GM12865 (cell line): ENCODE measurements around the gene CREB3L2.
"Not testable (repeated sequence)": the region's sequence is repeated elsewhere in the genome, so short reads cannot be mapped to it uniquely, and the experiment has no call there.

ENCODE experiments used
- DNase-seq: peaks from one replicate; pipeline ENCODE4 v3.0.0; 2010; ENCODE audit warnings: low read depth
- H3K4me3 ChIP-seq: 2 replicates; pipeline ENCODE4 v1.5.1; 2011; ENCODE audit warnings: mild to moderate bottlenecking, low read depth, low read length, control low read depth
- CTCF ChIP-seq: IDR thresholded peaks from 2 replicates; pipeline ENCODE4 v1.5.1; 2011; ENCODE audit warnings: low read length, control low read depth, low read depth, inconsistent platforms; ENCODE audit not compliant: insufficient read depth; ENCODE audit errors: missing control alignments

Gene CREB3L2

GRCh38 chr7:137909042-137909441 is 92.8 kb downstream of the CREB3L2 start:
- TF ChIP-seq CTCF: no peak
- no peak overlapping the region for H3K4me3 ChIP-seq
- no peak for DNase-seq

- H3K4me3 ChIP-seq: no peak overlapping the region
- no peak for TF ChIP-seq CTCF
- DNase-seq: no peak
These were observed 93.8 kb downstream of the CREB3L2 start for GRCh38 chr7:137908106-137908505.

DNA sequence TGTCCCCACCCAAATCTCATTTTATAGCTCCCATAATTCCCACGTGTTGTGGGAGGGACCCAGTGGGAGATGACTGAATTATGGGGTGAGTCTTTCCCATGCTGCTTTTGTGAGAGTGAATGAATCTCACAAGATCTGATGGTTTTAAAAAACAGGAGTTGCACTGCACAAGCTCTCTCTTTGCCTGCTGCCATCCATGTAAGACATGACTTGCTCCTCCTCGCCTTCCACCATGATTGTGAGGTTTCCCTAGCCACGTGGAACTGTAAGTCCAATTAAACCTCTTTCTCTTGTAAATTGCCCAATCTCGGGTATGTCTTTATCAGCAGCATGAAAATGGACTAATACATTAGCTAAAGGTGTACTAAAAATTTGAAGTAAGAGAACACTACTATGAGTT is 95.2 kb downstream of the CREB3L2 start:
- not testable (repeated sequence) for DNase-seq, H3K4me3 ChIP-seq

DNA sequence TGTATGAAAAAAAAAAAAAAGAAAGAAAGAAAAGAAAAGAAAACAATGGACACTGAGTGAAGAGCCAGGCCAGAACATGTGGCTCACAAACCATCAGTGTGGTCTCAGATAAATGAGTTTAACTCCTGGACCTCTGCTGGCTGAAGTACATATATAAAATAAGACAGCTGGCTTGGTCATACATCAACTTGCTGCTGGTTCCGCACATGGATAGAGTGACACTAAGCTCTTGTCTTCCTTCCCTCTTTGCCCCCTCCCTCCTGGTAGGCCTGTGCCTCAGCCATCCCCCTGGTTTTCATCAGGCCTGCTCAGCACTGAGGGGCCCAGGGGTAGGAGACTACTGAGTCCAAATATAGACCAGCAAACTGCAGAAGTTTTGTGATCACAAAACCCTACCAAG is 97.1 kb downstream of the CREB3L2 start:
- no peak overlapping the region for H3K4me3 ChIP-seq
- no peak for DNase-seq
- TF ChIP-seq CTCF: no peak

DNA sequence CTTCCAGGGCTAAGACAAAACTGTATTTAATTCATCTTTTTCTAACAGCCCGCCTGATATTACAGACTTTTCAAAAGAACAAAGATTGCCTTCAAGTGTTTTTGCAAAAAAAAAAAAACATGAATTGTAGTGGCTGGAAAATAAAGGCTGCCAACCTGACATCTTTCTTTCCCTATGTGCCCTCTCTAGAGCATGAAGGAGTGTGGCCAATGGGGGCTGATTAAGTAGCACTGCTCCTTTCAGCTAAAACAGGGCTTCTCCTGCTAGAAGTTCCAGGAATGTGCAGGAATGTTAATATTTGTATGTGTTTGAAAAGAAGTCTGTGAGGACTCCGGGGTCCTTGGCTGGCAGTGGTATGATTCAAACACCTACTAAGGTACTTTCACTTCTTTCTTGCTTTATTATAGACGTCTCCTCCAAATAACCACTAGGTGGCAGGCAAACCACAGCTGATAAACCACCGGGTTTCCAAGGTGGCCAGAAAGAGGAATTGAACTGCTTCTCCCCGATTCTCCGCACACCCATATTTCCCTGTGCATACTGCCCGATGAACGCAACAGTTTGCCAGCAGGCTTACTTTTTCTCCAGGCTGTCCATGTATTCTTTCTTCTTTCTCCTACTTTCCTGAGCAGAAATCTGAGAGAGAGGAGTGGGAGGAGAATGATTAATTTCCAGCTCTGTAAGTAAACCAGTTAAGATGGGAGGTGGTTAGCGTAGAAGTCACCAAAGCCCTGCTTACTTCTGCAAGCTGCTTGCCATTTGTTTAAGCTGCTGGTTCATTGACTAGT is 98.3 kb downstream of the CREB3L2 start:
- H3K4me3 ChIP-seq: no peak overlapping the region
- DNase-seq: peak; percentile 89
- TF ChIP-seq CTCF: peak; percentile 68

GRCh38 chr7:137900137-137900536 is 101.7 kb downstream of the CREB3L2 start:
- no peak for TF ChIP-seq CTCF
- no peak overlapping the region for H3K4me3 ChIP-seq
- no peak for DNase-seq

GRCh38 chr7:137898839-137899721 is 102.8 kb downstream of the CREB3L2 start:
- TF ChIP-seq CTCF: peak; percentile 98

More at GRCh38 chr7:137898839-137899721, 102.8 kb downstream of the CREB3L2 start:
- peak; percentile 88 for DNase-seq
- no peak overlapping the region for H3K4me3 ChIP-seq
